GM18507 (cell line): ENCODE results near the gene CCDC170.

ENCODE experiments used
- DNase-seq: peaks from one replicate; pipeline ENCODE4 v3.0.0; 2011; ENCODE audit warnings: low read depth; ENCODE audit not compliant: insufficient read length; ENCODE audit errors: extremely low spot score
- FAIRE-seq: peaks from 2 replicates; lab custom pipeline; 2011; peaks lifted over from hg19 to GRCh38; lab: Jason Lieb, UNC

CCDC170 gene

GRCh38 chr6:151609146-151609902 lies 115.5 kb downstream of the CCDC170 start:
- no peak for FAIRE-seq

GRCh38 chr6:151610326-151610725 lies 116.5 kb downstream of the CCDC170 start:
- DNase-seq, result no peak
- FAIRE-seq, result no peak

More at GRCh38 chr6:151609146-151609902, 115.5 kb downstream of the CCDC170 start:
- DNase-seq, result no peak

- no peak for FAIRE-seq
- no peak for DNase-seq
Observed at GRCh38 chr6:151614630-151615029, 120.8 kb downstream of the CCDC170 start.

GRCh38 chr6:151616091-151616513 lies 122.3 kb downstream of the CCDC170 start:
- no peak for FAIRE-seq
- DNase-seq, result no peak

- no peak for FAIRE-seq
- no peak for DNase-seq
Observed at GRCh38 chr6:151616600-151616999, 122.8 kb downstream of the CCDC170 start.

- DNase-seq (no peak), FAIRE-seq (no peak)
Observed at GRCh38 chr6:151617539-151617938, 123.7 kb downstream of the CCDC170 start.

GRCh38 chr6:151618717-151619116 lies 124.9 kb downstream of the CCDC170 start:
- DNase-seq, result no peak
- no peak for FAIRE-seq

GRCh38 chr6:151620179-151620578 lies 126.4 kb downstream of the CCDC170 start:
- FAIRE-seq (no peak), DNase-seq (no peak)

GRCh38 chr6:151624071-151624470 lies 130.3 kb downstream of the CCDC170 start:
- no peak for FAIRE-seq
- no peak for DNase-seq

GRCh38 chr6:151624481-151624880 lies 130.7 kb downstream of the CCDC170 start:
- DNase-seq (no peak), FAIRE-seq (no peak)

GRCh38 chr6:151624900-151625536 lies 131.2 kb downstream of the CCDC170 start:
- no peak for FAIRE-seq
- no peak for DNase-seq

GRCh38 chr6:151627689-151628444 lies 134.1 kb downstream of the CCDC170 start:
- DNase-seq (no peak), FAIRE-seq (no peak)

GRCh38 chr6:151629791-151630190 lies 136.0 kb downstream of the CCDC170 start:
- FAIRE-seq, result no peak
- DNase-seq, result no peak

GRCh38 chr6:151630387-151630786 lies 136.6 kb downstream of the CCDC170 start:
- FAIRE-seq, result no peak

GRCh38 chr6:151630991-151631655 lies 137.3 kb downstream of the CCDC170 start:
- no peak for DNase-seq
- FAIRE-seq, result no peak

More at GRCh38 chr6:151630387-151630786, 136.6 kb downstream of the CCDC170 start:
- no peak for DNase-seq

- DNase-seq, result no peak
- FAIRE-seq, result no peak
Observed at GRCh38 chr6:151632415-151632987, 138.7 kb downstream of the CCDC170 start.

- no peak for FAIRE-seq
- no peak for DNase-seq
Observed at GRCh38 chr6:151633526-151634335, 139.9 kb downstream of the CCDC170 start.

GRCh38 chr6:151634336-151634720 lies 140.5 kb downstream of the CCDC170 start:
- no peak for FAIRE-seq
- no peak for DNase-seq

GRCh38 chr6:151635741-151636140 lies 141.9 kb downstream of the CCDC170 start:
- DNase-seq, result no peak
- FAIRE-seq, result no peak
